Measurements from ENCODE around the gene LGALS7B. TPM values are rescaled to one million over a fixed set of nuclear protein-coding genes. Genes with fewer than 3 reads are reported as not detected.

LGALS7B gene
- total and polyA plus RNA-seq, 4 experiments from 2014 or later: not detected

GRCh38 chr19:38837656-38838121 is 48.7 kb downstream of the LGALS7B start:
- H3K27ac Mint-ChIP-seq: peak overlapping the region in 3 of 7 donors; percentile 55 to 83 (median 75)
- CTCF ChIA-PET (ENCODE audit: partially characterized antibody): interaction anchor here (1.1 to 1.4 kb wide), 2 partner anchors 24 to 31 kb away, joined by 3 read pairs; no protein-coding TSS in a partner anchor

GRCh38 chr19:38838208-38838985 is 49.4 kb downstream of the LGALS7B start:
- H3K27me3 ChIP-seq (ENCODE audit: insufficient read depth, low read length): no peaks in the 10 kb centered on the region
- H3K4me1 Mint-ChIP-seq: peaks cover 21 to 45% (median 37%) of the 10 kb centered on the region in 4 donors
- H3K4me1 ChIP-seq (ENCODE audit: insufficient read depth, low read length): peaks cover 42% of the 10 kb centered on the region
- peaks cover 0 to 1% of the 10 kb centered on the region in 2 donors for H3K27me3 Mint-ChIP-seq
- ChIA-PET POLR2A (ENCODE audit: partially characterized antibody) (interaction anchor here (0.6 to 5.6 kb wide), 8 partner anchors 11 to 114 kb away, joined by 3 to 40 read pairs (median 4); partner anchors contain the start of genes HNRNPL, NFKBIB and RINL), CTCF (ENCODE audit: partially characterized antibody) (interaction anchor here (1.4 kb wide), 1 partner anchor 31 kb away, joined by 3 read pairs; no protein-coding TSS in a partner anchor)
- intact Hi-C loops (cut with micrococcal nuclease): no loop called here
- H3K36me3 Mint-ChIP-seq: peaks cover 57 to 75% of the 10 kb centered on the region in 2 donors
- peak in 1 of 5 donors; percentile 56 for DNase-seq
- peaks cover 65% of the 10 kb centered on the region for H3K36me3 ChIP-seq (ENCODE audit: insufficient read depth, low read length)
- peaks cover 0 to 14% (median 0%) of the 10 kb centered on the region in 8 donors for H3K9me3 Mint-ChIP-seq
- peak overlapping the region in 5 of 7 donors; percentile 29 to 86 (median 80) for H3K27ac Mint-ChIP-seq
- H3K4me3 Mint-ChIP-seq: peak overlapping the region in 1 of 8 donors; percentile 15
- no peaks in the 10 kb centered on the region for H3K9me3 ChIP-seq (ENCODE audit: control insufficient read depth in 1 of 2, low read length in 2 of 2)
- no peak overlapping the region for H3K4me3 ChIP-seq (ENCODE audit: low read length in 2 of 2)
- no peak overlapping the region for H3K27ac ChIP-seq (ENCODE audit: low read depth, low read length)

More at GRCh38 chr19:38837656-38838121, 48.7 kb downstream of the LGALS7B start:
- intact Hi-C loops (cut with micrococcal nuclease): no loop called here
- peaks cover 35% of the 10 kb centered on the region for H3K4me1 ChIP-seq (ENCODE audit: insufficient read depth, low read length)
- H3K36me3 ChIP-seq (ENCODE audit: insufficient read depth, low read length): peaks cover 58% of the 10 kb centered on the region
- H3K27ac ChIP-seq (ENCODE audit: low read depth, low read length): no peak overlapping the region
- no peaks in the 10 kb centered on the region for H3K27me3 ChIP-seq (ENCODE audit: insufficient read depth, low read length)
- Mint-ChIP-seq H3K4me3 (peak overlapping the region in 1 of 8 donors; percentile 1), H3K9me3 (peaks cover 0 to 14% (median 0%) of the 10 kb centered on the region in 8 donors), H3K36me3 (peaks cover 50 to 68% of the 10 kb centered on the region in 2 donors), H3K27me3 (peaks cover 0 to 1% of the 10 kb centered on the region in 2 donors), H3K4me1 (peaks cover 14 to 41% (median 31%) of the 10 kb centered on the region in 4 donors)
- POLR2A ChIA-PET (ENCODE audit: partially characterized antibody): interaction anchor here (1.1 to 5.6 kb wide), 6 partner anchors 11 to 113 kb away, joined by 3 to 40 read pairs (median 8); partner anchors contain the start of genes HNRNPL and NFKBIB
- H3K4me3 ChIP-seq (ENCODE audit: low read length in 2 of 2): no peak overlapping the region
- DNase-seq: no peak
- H3K9me3 ChIP-seq (ENCODE audit: control insufficient read depth in 1 of 2, low read length in 2 of 2): no peaks in the 10 kb centered on the region

DNA sequence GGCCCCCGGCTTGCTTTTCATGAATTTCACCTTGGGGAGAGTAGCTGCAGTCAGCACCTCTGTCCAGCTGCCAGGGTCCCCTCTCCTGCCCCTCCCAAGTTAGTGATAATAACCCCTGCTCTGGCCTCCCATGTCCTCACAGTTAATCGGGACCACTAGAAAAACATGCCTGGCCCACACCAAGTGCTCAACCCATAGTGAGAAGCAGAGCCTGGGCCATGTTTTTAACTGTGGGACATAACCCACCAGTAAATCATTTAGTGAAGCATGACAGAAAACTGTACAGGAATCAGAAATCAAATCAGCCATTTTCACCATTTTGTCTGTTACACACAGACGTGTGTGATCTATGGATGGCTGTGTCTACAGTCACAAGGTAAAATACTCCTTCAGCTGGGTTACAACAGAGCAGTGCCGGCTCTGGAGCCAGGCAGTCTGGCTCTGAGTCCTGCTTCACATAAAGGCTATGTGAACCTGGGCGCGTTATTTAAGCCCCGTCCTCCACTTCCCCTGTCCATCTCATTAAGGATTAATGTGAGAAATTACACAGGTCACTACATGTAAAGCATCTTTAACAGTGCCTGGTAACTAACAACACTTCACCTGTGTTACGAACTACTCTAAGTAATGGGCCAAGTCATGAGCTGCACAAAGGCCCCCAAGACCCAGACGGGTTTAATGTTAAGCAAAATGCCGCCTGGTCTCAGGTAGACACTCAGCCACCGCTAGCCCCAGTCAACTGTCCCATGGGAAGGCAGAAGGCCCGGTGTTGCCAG is 50.2 kb downstream of the LGALS7B start:
- Histone ChIP-seq H3K4me3 (ENCODE audit: low read length in 2 of 2) (no peak overlapping the region), H3K4me1 (ENCODE audit: insufficient read depth, low read length) (peaks cover 50% of the 10 kb centered on the region), H3K27me3 (ENCODE audit: insufficient read depth, low read length) (no peaks in the 10 kb centered on the region), H3K9me3 (ENCODE audit: control insufficient read depth in 1 of 2, low read length in 2 of 2) (no peaks in the 10 kb centered on the region), H3K36me3 (ENCODE audit: insufficient read depth, low read length) (peaks cover 72% of the 10 kb centered on the region), H3K27ac (ENCODE audit: low read depth, low read length) (no peak overlapping the region)
- CTCF ChIA-PET (ENCODE audit: partially characterized antibody): interaction anchor here (1.1 to 2.0 kb wide), 2 partner anchors 8 to 39 kb away, joined by 4 to 10 read pairs; partner anchors contain the start of genes ECH1 and RINL
- Mint-ChIP-seq H3K4me3 (peak overlapping the region in 1 of 8 donors; percentile 49), H3K27me3 (peaks cover 0 to 1% of the 10 kb centered on the region in 2 donors), H3K27ac (peak overlapping the region in 6 of 7 donors; percentile 66 to 86 (median 78)), H3K4me1 (peaks cover 27 to 53% (median 44%) of the 10 kb centered on the region in 4 donors), H3K36me3 (peaks cover 64 to 83% of the 10 kb centered on the region in 2 donors), H3K9me3 (peaks cover 0 to 14% (median 0%) of the 10 kb centered on the region in 8 donors)
- POLR2A ChIA-PET (ENCODE audit: partially characterized antibody): interaction anchor here (0.6 to 5.6 kb wide), 6 partner anchors 10 to 70 kb away, joined by 3 to 40 read pairs (median 8); partner anchors contain the start of genes HNRNPL and RINL
- DNase-seq: no peak
- intact Hi-C loops (cut with micrococcal nuclease): no loop called here

GRCh38 chr19:38839816-38840582 is 51.0 kb downstream of the LGALS7B start:
- peaks cover 0 to 12% (median 0%) of the 10 kb centered on the region in 8 donors for H3K9me3 Mint-ChIP-seq
- H3K4me1 ChIP-seq (ENCODE audit: insufficient read depth, low read length): peaks cover 58% of the 10 kb centered on the region
- ChIA-PET POLR2A (ENCODE audit: partially characterized antibody) (interaction anchor here (0.7 to 5.6 kb wide), 8 partner anchors 9 to 52 kb away, joined by 3 to 52 read pairs (median 8); partner anchors contain the start of genes ECH1, HNRNPL and RINL), CTCF (ENCODE audit: partially characterized antibody) (interaction anchor here (0.9 to 2.0 kb wide), 3 partner anchors 9 to 437 kb away, joined by 3 to 10 read pairs (median 4); partner anchors contain the start of genes ECH1, FAM98C and RINL)
- intact Hi-C loops (cut with micrococcal nuclease): no loop called here
- H3K9me3 ChIP-seq (ENCODE audit: control insufficient read depth in 1 of 2, low read length in 2 of 2): no peaks in the 10 kb centered on the region
- H3K27me3 ChIP-seq (ENCODE audit: insufficient read depth, low read length): no peaks in the 10 kb centered on the region
- peaks cover 81% of the 10 kb centered on the region for H3K36me3 ChIP-seq (ENCODE audit: insufficient read depth, low read length)
- peak overlapping the region in 1 of 8 donors; percentile 54 for H3K4me3 Mint-ChIP-seq
- H3K27ac ChIP-seq (ENCODE audit: low read depth, low read length): no peak overlapping the region
- peaks cover 69 to 89% of the 10 kb centered on the region in 2 donors for H3K36me3 Mint-ChIP-seq
- H3K27me3 Mint-ChIP-seq: peaks cover 0 to 1% of the 10 kb centered on the region in 2 donors
- peaks cover 30 to 60% (median 49%) of the 10 kb centered on the region in 4 donors for H3K4me1 Mint-ChIP-seq
- no peak overlapping the region for H3K4me3 ChIP-seq (ENCODE audit: low read length in 2 of 2)
- no peak for DNase-seq
- H3K27ac Mint-ChIP-seq: peak overlapping the region in 5 of 7 donors; percentile 55 to 99 (median 57)

- Histone ChIP-seq H3K36me3 (ENCODE audit: insufficient read depth, low read length) (peaks cover 84% of the 10 kb centered on the region), H3K4me3 (ENCODE audit: low read length in 2 of 2) (no peak overlapping the region), H3K4me1 (ENCODE audit: insufficient read depth, low read length) (peaks cover 64% of the 10 kb centered on the region), H3K9me3 (ENCODE audit: control insufficient read depth in 1 of 2, low read length in 2 of 2) (no peaks in the 10 kb centered on the region), H3K27ac (ENCODE audit: low read depth, low read length) (peak overlapping the region; percentile 34), H3K27me3 (ENCODE audit: insufficient read depth, low read length) (no peaks in the 10 kb centered on the region)
- CTCF ChIA-PET (ENCODE audit: partially characterized antibody): interaction anchor here (0.9 to 2.7 kb wide), 4 partner anchors 10 to 438 kb away, joined by 3 to 16 read pairs (median 7); partner anchors contain the start of genes ECH1, FAM98C and RINL
- POLR2A ChIA-PET (ENCODE audit: partially characterized antibody): interaction anchor here (0.7 to 5.6 kb wide), 6 partner anchors 9 to 71 kb away, joined by 3 to 52 read pairs (median 14); partner anchors contain the start of genes ECH1 and RINL
- Mint-ChIP-seq H3K4me1 (peaks cover 34 to 66% (median 53%) of the 10 kb centered on the region in 4 donors), H3K9me3 (peaks cover 0 to 14% (median 0%) of the 10 kb centered on the region in 8 donors), H3K27ac (peak overlapping the region in 5 of 7 donors; percentile 60 to 99 (median 86)), H3K36me3 (peaks cover 73 to 91% of the 10 kb centered on the region in 2 donors), H3K27me3 (peaks cover 0 to 1% of the 10 kb centered on the region in 2 donors), H3K4me3 (peak overlapping the region in 3 of 8 donors; percentile 39 to 78 (median 61))
- no peak for DNase-seq
- intact Hi-C loops (cut with micrococcal nuclease): no loop called here
Observed at GRCh38 chr19:38840583-38840968, 51.6 kb downstream of the LGALS7B start.

Data from CD4-positive, alpha-beta memory T cell (primary cell).